Thyroid gland (tissue), 4 donors: ENCODE measurements around the gene GPR82.

Experiments
- CTCF ChIP-seq, 6 experiments: fragments of 200-600 bp in 3 of 6; fragments of 450-650 bp in 3 of 6; sonication (generic) in 3 of 6; IDR thresholded peaks; one replicate each; pipeline ENCODE4 v1.5.1; 2016 to 2019; ENCODE audit warnings: antibody characterized with exemption in 6 of 6, mild to moderate bottlenecking in 2 of 6, inconsistent platforms in 1 of 6, moderate library complexity in 1 of 6
- POLR2A ChIP-seq, 2 donors: fragments of 450-650 bp; IDR thresholded peaks; one replicate each; pipeline ENCODE4 v1.6.1; 2017; ENCODE audit warnings: antibody characterized with exemption in 2 of 2, mild to moderate bottlenecking in 2 of 2, moderate library complexity in 1 of 2

DNA sequence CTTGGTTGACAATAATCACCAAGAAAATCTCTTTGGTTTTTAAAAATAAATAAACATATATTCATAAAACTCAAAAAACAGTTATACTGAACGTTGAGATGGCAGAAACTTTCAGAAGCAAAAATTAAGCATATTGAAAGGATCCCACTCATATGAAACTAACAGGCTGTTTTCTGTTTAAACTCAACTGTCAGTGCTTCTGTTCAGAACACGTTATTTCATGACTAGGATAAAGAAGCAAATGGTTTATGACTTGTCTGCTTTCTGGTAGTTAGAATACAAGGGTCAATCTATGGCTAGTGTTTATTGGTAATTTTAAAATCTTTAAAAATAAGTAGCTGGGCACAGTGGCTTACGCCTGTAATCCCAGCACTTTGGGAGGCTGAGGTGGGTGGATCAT is 4.1 kb downstream of the GPR82 start:
- no peak for TF ChIP-seq CTCF (IDR thresholded peaks at IDR 0.05)
- no peak for TF ChIP-seq POLR2A (IDR thresholded peaks at IDR 0.05)
